ENCODE results near the gene PTPRH.

Gene PTPRH

GRCh38 chr19:55255618-55256423, 46.5 kb upstream of the PTPRH start:
- ChIA-PET CTCF (no interaction called here), POLR2A (ENCODE audit: low non-redundant PET) (interaction anchor here (0.8 kb wide), 1 partner anchor 24 kb away, joined by 3 read pairs; the partner anchor contains the start of gene HSPBP1)
- DNase-seq (ENCODE audit: low spot score): no peak
- TF ChIP-seq CTCF (conservative IDR thresholded peaks at IDR 0.05; ENCODE audit: low read depth): no peak
- peak overlapping the region; percentile 99 for H3K27ac ChIP-seq

- H3K27ac ChIP-seq: peak overlapping the region; percentile 99
- ChIA-PET POLR2A (ENCODE audit: low non-redundant PET) (no interaction called here), CTCF (interaction anchor here (0.7 to 1.0 kb wide), 2 partner anchors 28 to 94 kb away, joined by 3 to 4 read pairs; no protein-coding TSS in a partner anchor)
- TF ChIP-seq CTCF (conservative IDR thresholded peaks at IDR 0.05; ENCODE audit: low read depth): no peak
- DNase-seq (ENCODE audit: low spot score): no peak
These were observed 45.3 kb upstream of the PTPRH start for GRCh38 chr19:55254625-55254977.

GRCh38 chr19:55253842-55254624, 44.7 kb upstream of the PTPRH start:
- no peak for DNase-seq (ENCODE audit: low spot score)
- no peak for TF ChIP-seq CTCF (conservative IDR thresholded peaks at IDR 0.05; ENCODE audit: low read depth)
- CTCF ChIA-PET: interaction anchor here (0.6 to 1.0 kb wide), 3 partner anchors 28 to 93 kb away, joined by 3 to 4 read pairs (median 4); no protein-coding TSS in a partner anchor
- H3K27ac ChIP-seq: peak overlapping the region; percentile 99
- POLR2A ChIA-PET (ENCODE audit: low non-redundant PET): no interaction called here

- TF ChIP-seq CTCF (conservative IDR thresholded peaks at IDR 0.05; ENCODE audit: low read depth): no peak
- peak overlapping the region; percentile 99 for H3K27ac ChIP-seq
- ChIA-PET CTCF (no interaction called here), POLR2A (ENCODE audit: low non-redundant PET) (no interaction called here)
- DNase-seq (ENCODE audit: low spot score): no peak
These were observed 43.7 kb upstream of the PTPRH start for GRCh38 chr19:55252760-55253663.

- TF ChIP-seq CTCF (conservative IDR thresholded peaks at IDR 0.05; ENCODE audit: low read depth): no peak
- DNase-seq (ENCODE audit: low spot score): no peak
- H3K27ac ChIP-seq: peak overlapping the region; percentile 99
- CTCF ChIA-PET: interaction anchor here (0.6 kb wide), 2 partner anchors 92 to 140 kb away, joined by 3 to 4 read pairs; no protein-coding TSS in a partner anchor
- POLR2A ChIA-PET (ENCODE audit: low non-redundant PET): no interaction called here
These were observed 42.2 kb upstream of the PTPRH start for GRCh38 chr19:55251341-55252081.

All from RWPE1 (cell line).